Hematopoietic multipotent progenitor cell treated with erythropoietin and hydrocortisone succinate and interleukin-3 and kit ligand, for 17 days (in vitro differentiated cells): ENCODE results near the gene CDH6.

Source experiments
- DNase-seq: peaks from one replicate; pipeline ENCODE4 v3.0.0-alpha.2; 2015; ENCODE audit warnings: low spot score

Gene CDH6

DNA sequence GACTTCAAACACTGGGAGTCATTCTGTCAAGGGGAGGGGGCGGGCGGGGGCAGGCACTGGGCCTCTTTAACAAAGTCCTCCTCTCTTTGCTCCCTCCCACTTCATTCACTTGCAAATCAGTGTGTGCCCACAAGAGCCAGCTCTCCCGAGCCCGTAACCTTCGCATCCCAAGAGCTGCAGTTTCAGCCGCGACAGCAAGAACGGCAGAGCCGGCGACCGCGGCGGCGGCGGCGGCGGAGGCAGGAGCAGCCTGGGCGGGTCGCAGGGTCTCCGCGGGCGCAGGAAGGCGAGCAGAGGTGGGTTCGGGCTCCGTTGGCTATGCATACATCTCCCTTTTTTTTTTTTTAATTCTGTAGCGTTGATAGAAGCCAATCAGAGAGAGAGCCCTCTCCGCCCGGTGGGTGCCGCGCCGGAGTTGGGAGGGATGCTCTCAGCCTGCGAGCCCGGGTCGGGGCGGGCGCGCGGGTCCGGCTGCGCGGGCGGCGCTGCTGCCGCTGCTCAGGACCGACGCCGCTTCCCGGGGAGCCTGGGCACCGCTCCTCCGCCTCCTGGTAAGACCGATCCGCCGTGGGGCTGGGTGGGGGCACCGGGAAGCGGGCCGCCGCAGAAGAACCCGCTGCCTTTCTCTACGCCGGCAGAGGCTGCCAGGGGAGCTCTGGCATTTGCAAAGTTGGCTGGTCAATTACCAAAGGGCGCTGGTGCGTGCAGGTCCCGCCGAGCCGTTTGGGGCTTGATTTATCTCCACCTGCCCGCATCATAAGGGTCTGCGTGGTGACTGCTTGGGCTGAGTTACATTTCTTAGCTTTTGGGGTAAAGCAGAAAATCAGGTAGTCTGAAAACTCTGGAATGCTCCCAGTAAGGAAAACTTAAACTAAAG is at the start of gene CDH6:
TSS of gene CDH6 (plus strand) at position 96 of the 877 bp plus-strand sequence. CDS start 73,788 bp downstream, outside the sequence.
- DNase-seq = no peak

DNA sequence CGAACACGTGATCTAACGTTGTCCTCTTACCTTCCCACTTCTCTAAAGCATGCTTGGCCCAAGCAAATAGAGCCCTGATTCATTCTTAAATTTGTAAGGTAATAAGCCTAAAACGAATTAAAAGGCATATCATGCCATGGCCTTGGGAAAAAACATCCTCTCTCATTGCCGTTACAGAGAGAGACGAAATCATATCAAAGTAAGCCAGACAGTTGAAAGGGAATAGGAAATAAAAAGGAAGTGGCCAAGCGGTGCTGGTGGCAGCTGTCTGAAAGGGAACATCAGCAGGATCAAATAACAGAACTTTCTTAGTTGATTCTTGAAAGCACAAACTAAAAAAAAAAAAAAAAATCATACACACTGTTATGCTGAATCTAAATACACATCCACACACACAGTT is 49.1 kb upstream of the CDH6 start:
- no peak for DNase-seq

DNA sequence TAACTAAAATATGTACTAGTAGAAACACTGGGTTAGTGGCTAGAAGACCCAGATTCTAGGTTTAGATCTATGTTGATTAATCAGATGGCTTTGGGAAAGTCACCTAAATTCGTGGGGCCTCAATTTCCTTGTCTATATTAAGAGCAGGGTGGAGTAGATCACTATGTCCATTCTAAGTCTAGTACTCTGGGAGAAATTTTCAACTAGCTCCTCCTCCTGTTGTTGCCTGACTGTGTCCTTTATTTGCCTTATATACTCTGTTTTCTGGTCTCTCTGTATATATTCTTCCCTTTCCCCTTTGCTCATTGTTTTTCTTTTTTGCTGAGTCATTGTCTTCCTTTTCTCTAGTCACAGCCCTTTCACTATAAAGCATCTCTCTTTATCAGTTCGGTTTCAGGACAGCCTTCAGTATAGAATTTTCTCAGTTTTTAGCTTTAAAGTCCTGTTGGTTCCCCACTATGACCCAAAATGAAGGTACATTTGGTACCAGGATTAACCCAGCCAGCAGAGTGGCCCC is 44.5 kb upstream of the CDH6 start:
- DNase-seq = no peak

- no peak for DNase-seq
These were observed 40.0 kb upstream of the CDH6 start for GRCh38 chr5:31153521-31153920.

DNA sequence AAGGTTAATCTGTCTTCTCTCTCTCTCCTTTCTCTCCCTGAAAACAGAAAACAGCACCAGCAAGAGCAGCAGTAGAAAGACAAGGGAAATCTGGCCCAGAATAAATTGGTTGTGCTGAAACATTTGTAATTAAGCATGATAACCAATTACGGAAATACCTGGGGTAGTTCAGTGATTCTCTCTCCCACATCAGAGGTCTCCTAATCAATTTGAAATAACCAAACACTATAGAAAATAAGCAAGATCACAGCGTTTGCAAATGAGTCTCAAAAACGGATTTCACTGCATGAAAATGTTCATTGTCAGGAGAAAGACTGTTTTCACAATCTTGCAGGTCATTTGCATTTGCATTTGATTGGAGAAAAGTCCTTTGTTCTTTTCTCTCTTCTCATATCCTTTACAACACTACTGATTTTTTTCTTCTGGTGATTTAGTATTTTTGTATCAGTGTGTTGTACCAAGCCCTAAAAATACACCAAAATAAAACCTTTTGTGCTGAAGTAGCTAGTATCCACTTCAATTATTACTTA is 36.8 kb upstream of the CDH6 start:
- no peak for DNase-seq

GRCh38 chr5:31157720-31158119 is 35.8 kb upstream of the CDH6 start:
- no peak for DNase-seq

DNA sequence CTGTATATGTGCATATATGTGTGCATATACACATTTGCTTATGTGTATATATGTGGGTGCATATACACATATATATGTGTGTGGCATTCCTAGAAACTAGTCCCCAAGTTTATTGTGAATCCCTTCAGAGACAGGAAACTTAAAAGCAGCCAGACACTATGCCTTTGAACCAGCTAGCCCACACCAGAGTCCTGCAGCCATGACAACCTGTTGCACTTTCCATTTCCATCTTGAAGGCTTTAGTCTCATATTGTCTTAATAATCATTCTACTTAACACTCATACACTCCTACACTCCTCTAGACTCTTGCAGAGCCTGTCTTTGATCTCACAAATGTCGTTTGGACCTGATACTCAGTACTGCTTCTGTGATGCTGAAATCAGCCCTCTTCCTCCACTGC is 34.8 kb upstream of the CDH6 start:
- DNase-seq = no peak

DNA sequence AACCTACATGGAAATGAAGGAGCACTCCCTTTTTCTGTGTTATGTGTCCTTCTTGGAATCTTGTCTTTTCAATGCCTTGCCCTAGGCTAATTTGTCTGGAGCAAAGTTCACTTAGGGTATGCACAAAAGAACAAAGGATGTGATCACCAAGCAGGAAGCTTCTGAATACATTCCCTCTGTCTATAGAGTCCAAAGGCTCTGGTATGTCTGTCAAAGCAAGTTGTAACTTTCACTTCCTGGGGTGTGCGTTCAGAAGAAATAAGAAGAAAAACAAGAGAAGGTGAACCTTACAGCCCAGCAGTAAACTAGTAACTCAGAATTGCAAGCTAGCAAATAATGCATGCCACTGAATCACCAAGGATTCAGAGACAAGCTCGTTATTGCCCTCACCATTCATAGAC is 31.7 kb upstream of the CDH6 start:
- no peak for DNase-seq

DNA sequence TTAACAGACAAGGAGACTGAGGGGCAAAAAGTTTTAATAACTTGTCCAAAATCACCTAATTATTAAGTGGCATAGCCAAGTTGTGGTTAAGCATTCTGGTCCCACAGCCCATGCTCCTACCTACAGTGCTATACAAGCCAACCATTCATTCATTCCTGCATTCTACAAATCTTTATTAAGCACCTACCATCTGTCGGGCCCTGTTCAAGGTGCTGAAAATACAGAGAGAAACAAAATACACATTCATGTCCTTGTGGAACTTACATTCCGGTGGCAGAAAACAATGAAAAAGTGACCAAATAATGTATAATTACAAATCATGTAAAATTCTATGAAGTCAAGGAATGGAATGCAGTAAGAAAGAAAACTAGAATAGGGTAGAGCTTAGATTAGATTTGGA is 27.8 kb upstream of the CDH6 start:
- no peak for DNase-seq

DNA sequence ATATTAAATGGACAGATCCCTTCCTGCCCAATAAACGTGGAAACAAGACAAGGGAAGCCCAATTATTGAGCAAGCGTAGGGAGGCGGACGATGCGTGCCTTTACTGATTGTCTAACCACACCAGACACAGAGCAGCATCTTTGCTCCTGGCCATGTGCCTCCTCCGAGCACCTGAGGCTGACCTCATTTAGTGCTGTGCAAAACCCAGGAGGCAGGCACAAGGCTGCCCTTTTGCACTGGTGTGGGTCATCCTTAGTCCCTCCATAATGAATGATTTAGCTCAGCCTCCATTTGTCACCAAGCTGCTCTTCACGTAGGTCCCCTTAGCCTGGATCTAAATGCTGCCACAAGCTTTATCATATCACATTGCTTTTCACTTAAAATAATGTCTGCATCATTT is 24.1 kb upstream of the CDH6 start:
- DNase-seq = no peak

DNA sequence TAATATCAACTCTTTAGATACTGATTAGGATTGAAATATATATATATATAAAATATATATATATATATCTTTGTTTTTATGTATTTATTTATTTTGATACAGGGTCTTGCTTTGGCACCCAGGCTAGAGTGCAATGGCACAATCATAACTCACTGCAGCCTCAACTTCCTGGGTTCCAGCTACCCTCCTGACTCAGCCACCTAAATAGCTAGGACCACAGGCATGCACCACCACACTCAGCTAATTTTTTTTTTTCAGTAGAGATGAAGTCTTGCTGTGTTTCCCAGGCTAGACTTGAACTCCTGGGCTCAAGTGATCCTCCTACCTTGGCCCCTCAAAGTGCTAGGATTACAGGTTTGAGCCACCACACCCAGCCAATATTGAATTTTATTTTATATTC is 20.6 kb upstream of the CDH6 start:
- no peak for DNase-seq

DNA sequence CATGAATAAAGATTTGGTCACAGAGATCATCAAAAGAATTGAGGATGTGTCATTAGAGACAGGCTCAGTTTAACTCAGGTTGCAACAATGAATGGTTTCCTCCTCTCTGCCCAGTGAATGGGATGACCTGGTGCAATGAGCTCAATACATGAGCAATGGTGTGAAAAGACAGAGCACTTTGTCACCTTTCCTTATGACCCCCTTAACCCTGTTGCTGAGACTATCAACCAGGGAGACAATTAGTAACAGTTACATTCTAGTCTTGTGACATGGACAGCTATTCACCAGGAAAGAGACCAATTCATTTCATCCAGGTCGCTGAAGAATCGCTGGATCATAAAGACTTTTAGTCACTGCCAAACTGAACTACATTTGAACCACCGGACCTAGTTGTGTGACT is 19.9 kb upstream of the CDH6 start:
- no peak for DNase-seq

- no peak for DNase-seq
These were observed 12.0 kb upstream of the CDH6 start for GRCh38 chr5:31181376-31181987.

- DNase-seq = no peak
These were observed 11.3 kb upstream of the CDH6 start for GRCh38 chr5:31182136-31182535.

- no peak for DNase-seq
These were observed 7.5 kb upstream of the CDH6 start for GRCh38 chr5:31185951-31186350.

- peak; percentile 19 for DNase-seq
These were observed 6.7 kb upstream of the CDH6 start for GRCh38 chr5:31186672-31187267.

DNA sequence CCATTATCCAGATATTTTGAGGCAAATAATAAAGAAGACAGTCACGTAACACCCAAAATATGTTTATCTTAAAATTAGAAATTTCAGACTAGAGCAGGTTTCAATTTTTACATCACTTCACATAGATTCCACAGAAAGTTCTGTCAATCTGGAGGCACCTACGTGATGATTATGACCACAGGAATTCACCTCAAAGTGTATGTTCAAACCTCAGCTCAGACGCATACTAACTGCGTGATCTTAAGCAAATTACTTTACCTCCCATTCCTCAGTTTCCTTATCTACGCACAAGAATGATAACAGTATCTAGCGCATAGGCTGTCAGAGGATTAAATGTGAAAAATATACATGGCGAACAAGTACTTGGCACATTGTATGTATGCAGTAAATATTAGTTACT is 5.9 kb upstream of the CDH6 start:
- no peak for DNase-seq

- no peak for DNase-seq
These were observed 1.0 kb upstream of the CDH6 start for GRCh38 chr5:31192442-31192841.

DNA sequence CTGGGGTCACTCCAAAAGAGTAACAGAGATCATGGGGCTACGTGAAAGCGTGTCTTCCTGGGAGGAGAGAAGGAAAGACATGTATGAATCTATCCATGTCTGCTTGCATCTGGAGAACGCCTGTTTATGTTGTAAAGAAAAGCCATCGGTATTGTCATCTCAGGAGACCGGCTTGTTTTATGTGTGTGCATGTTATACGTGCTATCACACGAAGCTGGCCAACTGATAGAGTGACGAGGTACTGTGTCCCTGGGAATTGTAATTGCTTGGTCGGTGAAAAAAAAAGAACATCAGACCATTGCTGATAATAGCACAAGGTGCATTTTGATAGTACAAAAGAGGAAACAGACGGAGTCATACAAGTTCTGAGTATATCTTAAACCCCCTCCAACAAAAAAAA is 370 bp upstream of the CDH6 start:
- DNase-seq = no peak

- no peak for DNase-seq
These were observed 955 bp downstream of the CDH6 start for GRCh38 chr5:31194468-31194813.

GRCh38 chr5:31194892-31195555 is 1.5 kb downstream of the CDH6 start:
- DNase-seq = no peak

GRCh38 chr5:31196309-31196708 is 2.8 kb downstream of the CDH6 start:
- no peak for DNase-seq
